GM19455 (cell line): ENCODE results near the gene LCTL.

Experiments
- ATAC-seq: cut with Tn5 transposase; IDR thresholded peaks from one replicate; pipeline ENCODE4 v1.9.1; 2021; ENCODE audit not compliant: unreplicated experiment

LCTL gene

DNA sequence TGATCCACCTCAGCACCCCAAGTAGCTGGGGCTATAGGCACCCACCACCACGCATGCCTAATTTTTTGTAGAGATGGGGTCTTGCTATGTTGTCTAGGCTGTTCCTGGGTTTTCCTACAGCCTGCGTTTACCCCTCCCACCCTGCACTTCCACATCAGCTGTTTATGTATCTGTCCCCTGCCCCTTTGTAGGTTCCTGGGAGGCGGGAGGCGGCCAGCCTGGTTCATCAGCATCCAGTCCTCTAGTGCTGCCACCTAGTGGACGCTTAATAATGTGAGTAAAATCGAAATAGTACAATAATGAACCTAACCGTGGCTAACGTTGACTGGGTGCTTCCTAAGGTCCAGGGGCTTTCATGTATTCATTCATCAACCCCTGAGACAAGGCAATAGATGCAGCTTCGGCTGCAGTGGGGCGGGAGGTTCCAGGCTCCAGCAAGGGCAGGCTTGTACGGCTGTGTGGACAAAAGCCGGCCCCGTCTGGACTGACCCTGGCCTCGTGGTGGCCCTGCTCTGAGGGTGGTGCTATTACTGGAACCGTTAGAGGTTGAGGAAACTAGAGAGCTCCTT lies 1.2 kb upstream of the LCTL start:
- ATAC-seq = no peak

DNA sequence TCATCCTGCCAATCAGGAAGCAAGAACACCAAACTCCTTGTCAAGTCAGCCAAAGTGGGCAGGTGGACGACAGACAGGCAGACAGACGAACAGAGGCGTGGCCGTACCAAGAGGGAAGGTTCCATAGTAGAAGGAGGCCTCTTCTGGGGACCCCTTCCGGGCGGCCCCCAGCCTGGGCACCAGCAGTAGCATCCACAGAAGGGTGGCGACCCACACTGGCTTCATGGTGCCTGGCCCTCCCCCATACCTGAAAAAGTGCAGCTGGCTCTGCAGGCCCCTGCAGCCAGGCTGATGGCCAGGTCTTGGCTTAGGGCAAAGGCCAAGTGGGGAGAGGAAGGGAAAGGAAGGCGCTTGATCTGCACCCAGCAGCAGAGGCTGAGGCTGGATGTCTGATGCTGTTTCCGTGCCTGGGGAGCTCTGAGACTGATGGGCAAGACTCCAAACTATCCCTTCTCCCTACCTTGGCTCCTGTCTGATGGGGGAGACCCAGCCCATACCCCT lies 607 bp downstream of the LCTL start:
- ATAC-seq = no peak

DNA sequence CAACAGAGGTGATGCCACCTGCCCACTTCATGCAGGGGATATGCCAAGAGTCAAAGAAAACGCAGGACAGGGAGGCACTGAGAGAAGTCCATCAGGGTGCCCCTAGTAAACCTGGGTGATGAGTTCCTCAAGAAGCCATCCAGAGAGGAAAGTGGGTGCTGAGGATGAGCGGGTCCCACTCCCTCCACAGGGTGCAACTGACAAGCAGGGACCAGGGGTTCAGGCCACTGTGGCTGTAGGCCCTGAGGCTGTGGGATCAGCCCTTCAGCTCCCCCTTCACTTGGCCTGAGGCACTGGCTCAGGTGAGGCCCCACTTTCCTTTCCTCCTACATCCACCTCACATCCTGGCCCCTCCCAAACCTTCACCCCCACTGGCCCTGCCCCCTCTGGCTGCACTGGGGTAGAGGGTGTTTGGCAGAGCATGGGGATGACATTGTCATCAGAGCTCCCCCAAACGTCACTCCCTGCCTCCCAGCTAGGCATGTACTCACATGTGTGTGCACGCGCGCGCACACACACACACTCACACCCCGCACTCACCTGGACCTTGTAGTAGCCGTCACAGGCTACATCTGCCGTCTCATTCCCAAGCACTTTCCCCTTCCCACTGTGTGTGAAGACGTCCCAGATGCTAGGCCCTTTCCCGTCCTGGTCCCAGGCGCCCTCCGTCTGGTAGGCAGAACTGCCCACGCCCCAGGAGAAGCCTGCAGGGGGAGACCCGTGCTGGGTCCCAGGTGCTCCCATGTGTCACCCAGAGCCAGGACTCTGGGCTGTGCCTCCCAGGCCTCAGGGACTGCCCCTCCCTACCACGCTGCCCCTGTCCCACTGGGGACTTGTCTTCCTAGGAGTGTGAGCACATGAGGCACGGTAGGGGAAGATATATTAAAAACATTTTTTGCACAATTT lies 1.4 kb downstream of the LCTL start:
- ATAC-seq = no peak

DNA sequence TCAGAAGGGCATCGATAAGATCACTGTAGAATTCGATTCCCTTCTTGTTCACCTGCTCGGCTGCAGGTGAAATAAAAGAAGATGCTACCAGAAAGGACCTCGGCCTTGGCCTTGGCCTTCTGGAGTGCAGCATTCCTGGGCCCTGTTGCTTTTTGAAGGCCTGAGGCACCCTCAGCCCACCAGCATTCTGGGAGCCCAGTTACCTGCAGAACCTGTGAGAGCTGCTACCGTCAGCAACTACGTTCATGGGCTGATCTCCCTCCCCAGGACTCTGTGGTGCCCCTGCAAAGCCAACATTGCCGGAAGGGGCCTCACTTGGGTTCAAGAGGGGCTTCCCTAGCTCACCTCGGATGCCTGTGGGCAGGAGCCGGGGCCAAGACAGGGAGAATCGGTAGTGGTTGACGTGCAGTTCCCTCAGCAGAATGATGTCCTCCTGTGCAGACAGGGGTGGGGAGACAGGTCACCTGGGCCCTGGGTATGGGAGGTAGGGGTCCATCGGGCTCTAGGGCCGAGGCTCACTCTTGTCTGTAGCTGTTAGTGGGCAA lies 2.2 kb downstream of the LCTL start:
- ATAC-seq = no peak

DNA sequence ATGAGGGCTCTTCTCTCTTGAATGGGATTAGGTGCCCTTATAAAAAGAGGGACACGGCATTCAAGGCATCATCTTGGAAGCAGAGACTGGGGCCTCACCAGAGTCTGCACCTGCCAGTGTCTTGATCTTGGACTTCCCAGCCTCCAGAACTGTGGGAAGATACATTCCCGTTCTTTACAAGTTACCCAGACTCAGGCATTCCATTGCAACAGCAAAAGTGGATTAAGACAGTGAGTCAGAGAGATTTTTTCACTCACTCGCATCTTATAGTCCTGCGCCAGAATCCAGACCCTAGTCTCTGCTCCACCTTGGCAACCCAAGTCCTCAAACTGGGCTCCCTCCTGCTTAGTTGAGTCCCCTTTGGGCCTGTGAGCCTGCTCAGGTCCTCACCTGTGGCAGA lies 2.7 kb downstream of the LCTL start:
- no peak for ATAC-seq

DNA sequence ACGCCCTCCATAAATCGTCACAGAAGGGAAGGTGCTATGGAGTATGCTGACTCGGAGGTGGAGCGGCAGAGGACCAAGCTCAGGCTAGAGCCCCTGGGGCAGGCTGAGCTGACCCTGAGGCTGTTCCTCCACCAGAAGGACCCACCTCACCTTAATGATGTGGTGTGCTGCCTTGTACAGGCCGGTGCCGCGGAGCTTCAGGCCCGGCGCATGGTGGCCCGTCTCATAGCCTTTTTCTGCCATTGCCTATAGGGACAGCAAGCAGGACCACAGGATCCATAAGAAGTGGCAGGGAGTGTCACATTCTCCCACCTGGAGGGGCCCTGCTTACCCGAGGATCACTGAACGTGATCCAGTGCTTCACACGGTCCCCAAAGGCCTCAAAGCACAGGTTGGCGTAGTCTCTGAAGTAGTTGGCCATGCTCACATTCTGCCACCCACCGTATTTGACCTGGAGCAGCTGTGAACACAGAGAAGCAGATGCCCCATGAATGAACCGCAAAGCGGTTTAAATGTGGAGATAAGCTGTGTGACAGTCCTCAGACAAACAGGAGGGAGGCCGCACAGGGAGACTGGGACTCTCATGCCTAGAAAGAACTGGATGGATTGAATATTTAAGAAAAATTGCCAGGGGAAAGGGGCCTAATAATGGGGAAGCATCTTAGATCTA lies 4.8 kb downstream of the LCTL start:
- no peak for ATAC-seq

DNA sequence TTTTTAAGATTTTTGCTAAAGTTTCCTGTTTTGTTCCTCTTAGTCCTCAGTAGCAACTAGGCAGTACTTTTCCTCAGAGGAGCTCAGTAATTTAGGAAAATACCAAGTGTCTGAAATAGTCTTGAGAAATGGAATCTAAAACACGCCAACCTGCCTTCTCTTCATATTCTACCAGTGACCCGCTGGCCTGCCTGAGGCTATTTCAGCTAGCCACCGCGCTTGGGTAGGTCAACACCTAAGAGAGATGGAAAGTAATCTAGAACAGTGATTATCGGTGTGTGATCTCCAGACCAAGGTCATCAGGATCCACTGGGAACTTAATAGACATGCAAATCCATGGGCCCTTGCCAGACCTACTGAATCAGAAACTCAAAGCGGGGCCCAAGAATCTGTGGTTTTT lies 7.5 kb downstream of the LCTL start:
- ATAC-seq = no peak

DNA sequence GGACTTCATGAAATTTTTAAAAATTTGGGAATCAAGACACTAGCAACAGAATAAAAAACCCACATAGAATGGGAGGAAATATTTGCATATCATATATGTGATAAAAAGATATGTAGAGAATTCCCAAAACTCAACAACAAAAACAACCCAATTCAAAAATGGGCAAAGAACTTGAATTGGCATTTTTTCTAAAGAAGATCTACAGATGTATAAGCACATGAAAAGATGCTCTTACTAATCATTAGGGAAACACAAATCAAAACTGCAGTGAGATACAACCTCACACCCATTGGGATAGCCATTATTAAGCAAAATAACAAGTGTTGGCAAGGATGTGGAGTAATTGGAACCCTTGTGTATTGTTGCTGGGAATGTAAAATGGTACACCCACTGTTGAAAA lies 10.1 kb downstream of the LCTL start:
- no peak for ATAC-seq

DNA sequence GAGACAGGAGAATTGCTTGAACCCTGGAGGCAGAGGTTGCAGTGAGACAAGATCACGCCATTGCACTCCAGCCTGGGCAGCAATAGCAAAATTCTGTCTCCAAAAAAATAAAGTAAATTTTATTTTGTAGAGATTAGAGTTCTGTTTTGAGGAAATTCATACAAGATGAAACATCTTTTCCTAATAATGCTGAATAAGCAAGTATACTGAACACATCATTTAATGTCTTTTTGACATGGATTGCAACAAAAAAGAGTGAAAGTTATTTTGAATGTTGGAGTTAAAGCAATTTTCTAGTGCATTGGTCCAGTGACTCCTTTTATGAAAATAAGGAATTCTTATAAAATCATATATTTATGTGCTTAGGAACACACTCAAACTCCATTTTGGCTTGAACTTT lies 20.5 kb downstream of the LCTL start:
- ATAC-seq = no peak

DNA sequence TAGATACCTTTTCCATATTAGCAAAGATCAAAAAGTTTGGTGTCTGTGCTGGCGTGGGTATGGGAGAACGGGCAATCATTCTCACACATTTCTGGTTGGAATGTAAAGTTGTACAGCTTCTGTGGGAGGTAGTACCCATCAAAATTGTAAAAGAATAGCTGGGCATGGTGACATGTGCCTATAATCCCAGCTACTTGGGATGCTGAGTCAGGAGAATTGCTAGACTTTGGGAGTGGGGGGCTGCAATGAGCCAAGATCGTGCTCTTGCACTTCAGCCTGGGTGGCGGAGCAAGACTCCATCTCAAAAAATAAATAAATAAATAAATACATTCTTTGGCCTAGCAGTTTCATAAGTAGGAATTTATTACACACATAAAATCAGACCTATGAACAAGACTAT lies 22.9 kb downstream of the LCTL start:
- no peak for ATAC-seq

DNA sequence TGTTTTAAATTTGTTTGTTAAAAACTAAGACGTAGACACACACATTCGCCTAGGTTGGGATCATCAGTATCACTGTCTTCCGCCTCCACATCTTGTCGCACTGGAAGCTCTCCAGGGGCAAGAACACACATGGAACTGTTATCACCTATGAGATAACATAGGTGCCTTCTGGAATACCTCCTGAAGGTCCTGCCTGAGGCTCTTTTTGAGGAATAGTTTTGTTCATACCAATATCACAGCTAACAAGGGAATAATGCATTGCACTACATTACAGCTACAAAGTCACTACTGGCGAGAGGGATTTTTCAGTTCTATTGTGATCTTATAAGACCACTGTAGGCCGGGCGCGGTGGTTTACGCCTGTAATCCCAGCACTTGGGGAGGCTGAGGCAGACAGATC lies 30.7 kb downstream of the LCTL start:
- ATAC-seq = no peak

DNA sequence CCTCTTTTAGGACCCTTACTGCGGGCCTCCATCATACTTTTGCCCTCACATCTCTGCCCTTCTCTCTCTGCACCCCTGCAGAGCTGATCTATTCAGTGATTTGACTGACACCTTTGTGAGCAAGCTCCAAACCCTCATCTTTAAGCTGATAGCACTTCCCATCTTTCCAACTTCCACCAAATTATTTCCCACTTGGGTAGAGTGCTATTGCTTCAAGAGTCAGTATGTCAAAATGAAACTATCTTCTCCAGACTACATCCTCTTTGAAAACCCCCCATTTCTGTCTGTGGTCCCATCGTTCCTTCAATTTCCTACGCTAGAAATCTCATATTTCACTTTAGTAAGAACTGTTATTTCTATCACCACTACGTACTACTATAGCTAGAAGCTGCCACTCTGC lies 41.0 kb downstream of the LCTL start:
- no peak for ATAC-seq

DNA sequence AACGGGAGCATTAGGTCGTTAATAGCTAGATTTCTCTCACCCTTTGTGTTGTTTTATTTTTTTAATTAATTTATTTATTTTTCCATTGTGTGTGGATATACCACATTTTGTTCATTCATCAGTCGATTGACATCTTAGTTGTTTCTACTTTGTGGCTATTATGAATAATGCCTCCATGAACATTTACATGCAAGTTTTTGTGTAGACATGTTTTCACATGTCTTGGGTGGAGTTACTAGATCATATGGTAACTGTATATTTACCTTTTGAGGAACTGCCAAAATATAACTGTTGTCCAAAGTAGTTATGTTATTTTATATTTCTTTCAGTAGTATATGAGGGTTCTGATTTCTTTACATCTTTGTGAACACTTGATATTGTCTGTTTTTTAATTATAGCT lies 41.9 kb downstream of the LCTL start:
- no peak for ATAC-seq

DNA sequence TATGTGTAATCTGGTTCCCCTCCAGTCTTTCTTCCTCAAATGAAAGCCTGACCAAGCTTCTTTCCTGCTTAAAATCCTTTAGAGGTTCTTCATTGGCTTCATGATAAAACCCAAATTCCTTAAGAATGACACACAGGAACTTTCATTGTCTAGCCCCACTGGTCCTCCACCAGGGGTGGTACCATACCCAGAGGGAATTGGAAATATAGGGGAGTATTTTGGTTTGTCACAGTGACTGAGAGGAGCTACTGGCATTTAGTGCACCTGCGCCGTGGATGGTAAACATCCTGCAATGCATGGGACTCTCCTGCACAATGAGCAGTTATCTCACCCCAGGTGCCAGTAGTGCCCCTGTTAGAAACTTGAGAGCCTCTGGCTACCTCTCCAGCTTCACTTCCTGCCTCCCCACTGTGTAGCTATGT lies 49.9 kb downstream of the LCTL start:
- no peak for ATAC-seq

DNA sequence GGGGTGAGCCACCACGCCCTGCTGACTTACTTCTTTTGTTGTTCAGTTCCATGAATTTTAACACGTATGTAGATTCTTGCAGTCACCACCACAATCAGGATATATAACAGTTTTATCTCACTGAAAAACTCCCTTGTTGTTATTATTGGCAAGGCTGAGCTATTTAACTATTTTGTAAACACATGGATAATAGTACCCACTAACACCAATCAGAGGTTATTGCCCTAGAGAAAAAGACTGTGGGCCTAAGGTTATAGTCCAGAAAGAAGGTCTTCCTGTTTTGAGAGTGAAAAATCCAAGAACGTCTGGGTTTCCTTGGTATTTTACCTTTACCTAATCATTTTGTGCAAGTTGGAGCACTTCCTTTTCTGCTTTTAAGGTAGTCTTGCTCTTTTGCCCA lies 51.2 kb downstream of the LCTL start:
- no peak for ATAC-seq

DNA sequence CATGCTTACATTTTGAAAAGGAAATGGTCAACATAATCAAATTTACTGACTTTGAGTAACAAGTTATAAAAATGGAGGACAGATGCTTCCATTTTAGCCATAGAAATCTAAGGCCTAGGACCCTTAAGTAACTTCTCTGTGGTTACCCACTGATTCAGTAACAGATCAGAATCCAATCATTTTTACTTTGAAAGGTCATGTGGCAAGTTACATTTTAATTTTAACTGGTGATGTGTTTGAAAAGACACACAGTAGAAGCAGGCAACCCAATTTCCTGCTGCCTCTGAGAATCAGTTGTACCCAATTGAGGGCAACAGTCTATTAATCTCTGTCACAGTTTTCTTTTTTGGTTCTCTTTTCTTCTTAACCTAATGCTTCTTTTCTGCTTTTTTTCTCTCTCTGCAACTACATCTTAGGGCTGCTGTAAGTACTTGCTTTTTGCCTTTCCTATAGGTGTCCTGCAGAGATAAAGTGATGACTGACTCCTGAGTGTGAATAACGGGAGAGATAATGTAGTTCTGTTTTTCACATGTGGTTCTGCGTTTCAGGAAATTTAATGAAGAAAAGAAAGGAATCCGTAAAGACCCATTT lies 57.4 kb downstream of the LCTL start:
- no peak for ATAC-seq

DNA sequence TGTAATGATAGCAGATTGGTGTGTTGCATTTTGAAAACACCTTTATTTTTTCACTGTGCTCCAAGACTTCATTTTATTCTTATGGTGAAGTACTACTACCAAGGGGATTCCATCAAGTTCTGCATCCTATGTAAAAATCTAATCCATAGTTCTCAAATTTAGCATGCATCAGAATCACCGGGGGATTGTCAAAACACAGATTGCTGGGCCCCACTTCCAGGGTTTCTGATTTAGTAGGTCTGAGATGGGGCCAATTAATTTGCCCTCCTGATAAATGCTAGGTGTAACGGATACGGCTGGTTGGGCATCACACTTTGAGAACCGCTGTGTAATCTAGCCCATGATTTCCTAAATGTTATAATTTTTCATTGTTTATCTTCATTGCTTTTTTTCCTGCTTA lies 60.0 kb downstream of the LCTL start:
- ATAC-seq = no peak

DNA sequence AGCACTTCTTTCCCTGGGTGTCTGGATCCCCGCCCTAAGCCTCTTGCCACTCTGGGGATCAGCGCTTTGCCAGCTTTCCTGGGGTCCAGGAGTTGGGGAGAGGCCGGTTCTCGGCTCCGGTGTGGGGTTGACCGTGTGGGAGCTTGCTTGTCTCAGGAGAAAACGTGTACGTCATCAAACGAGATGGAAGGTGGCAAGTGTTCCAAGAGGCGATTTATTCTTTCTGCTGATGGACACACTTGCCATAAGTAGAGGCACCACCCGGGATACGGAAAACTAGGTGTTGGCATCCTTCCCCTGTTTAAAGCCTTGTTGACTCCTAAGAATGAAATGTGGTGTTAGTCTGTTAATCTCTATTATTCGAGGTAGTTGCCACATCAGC lies 60.4 kb downstream of the LCTL start:
- ATAC-seq = no peak

DNA sequence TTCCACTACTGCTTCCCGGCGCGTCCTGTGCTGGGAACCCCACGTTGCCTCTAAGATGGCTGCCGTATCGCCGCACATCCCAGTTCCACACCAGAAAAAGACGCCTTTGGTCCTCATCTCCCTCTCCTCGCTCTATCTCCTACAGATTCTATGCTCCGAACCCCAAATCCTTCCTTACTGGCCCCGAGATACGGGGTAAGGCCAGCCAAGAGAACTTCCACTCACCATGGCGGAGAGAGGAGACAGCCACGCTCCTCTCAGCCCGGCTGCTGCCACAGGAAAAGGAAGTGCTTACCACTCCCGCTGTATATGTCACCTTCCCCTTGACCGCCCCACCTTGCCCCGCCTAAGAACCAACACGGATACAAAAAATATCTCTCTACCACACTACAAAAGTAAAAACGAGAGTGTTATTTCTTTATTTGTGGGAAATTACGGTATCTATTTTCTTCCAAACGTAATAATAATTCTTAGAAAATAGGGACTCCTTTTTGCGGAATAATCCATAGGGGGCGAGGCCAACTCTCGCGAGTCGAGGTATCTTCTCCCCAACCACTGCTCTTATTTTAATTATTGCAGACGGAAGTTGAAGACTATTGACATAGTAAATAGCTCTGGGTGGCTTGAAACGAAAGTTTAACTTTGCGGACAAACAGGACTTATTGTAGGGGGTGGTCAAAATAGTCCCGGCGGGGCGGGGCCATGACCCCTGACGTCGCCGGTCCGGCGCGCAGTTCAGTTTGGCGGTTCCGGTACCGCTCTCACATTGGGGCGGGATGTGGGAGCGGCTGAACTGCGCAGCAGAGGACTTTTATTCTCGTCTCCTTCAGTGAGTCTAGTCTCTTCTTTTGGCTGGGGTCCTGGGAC lies 61.0 kb downstream of the LCTL start, which contains the start of the genes RPL4 and ZWILCH:
RPL4 (minus strand) TSS at position 293 of the 867 bp plus-strand sequence; CDS start at position 228, 65 bp downstream.
ZWILCH (plus strand) TSS at position 764 of the 867 bp plus-strand sequence; CDS start at position 777, 13 bp downstream.
- ATAC-seq = peak; percentile 72
